Germinal center (tissue), 1 donor: Measurements from ENCODE around the gene DLL1.
"Not testable (repeated sequence)": the region's sequence is repeated elsewhere in the genome, so short reads cannot be mapped to it uniquely, and the experiment has no call there.

Experiments used
- DNase-seq: peaks from one replicate; pipeline ENCODE4 v3.0.0; 2012; ENCODE audit warnings: mixed read lengths, low spot score

Gene DLL1

GRCh38 chr6:170268216-170269129, 22.4 kb downstream of the DLL1 start:
- no peak for DNase-seq

GRCh38 chr6:170267688-170268087, 23.2 kb downstream of the DLL1 start:
- no peak for DNase-seq

GRCh38 chr6:170266061-170266825, 24.6 kb downstream of the DLL1 start:
- DNase-seq, result no peak

- no peak for DNase-seq
Measured at GRCh38 chr6:170265655-170266054, 25.2 kb downstream of the DLL1 start.

DNA sequence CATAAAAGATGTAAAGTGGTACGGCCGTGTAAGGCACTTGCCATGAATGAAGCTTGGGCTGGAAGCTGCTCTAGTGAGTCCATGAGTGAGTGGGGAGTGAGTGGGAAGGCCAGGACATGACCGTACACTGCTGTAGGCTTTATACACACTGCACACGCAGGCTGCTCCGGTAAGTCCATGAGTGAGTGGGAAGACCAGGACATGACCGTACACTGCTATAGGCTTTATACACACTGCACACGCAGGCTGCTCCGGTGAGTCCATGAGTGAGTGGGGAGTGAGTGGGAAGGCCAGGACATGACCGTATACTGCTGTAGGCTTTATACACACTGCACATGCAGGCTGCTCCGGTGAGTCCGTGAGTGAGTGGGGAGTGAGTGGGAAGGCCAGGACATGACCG, 26.2 kb downstream of the DLL1 start:
- not testable (repeated sequence) for DNase-seq

- DNase-seq, result no peak
Measured at GRCh38 chr6:170264086-170264485, 26.8 kb downstream of the DLL1 start.

DNA sequence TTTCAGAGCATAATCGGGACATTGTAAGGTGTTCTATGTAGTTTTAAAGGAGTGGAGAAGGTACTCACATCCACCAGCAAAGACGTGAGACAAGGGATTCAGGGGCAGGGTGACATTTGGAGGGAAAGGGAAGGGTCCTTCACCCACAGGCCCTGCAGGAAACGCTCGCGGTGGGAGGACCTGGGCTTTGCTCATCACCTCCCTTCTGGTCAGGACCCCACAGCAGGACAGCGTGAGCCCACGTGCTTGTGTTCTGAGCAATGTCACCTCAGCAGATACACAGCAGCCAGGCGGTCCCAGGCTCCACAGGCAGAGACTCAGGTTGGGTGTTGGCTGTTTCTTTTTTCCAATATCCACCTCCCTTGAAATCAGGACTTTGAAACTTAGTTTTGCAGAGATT, 27.5 kb downstream of the DLL1 start:
- no peak for DNase-seq

GRCh38 chr6:170262489-170263088, 28.3 kb downstream of the DLL1 start:
- no peak for DNase-seq

DNA sequence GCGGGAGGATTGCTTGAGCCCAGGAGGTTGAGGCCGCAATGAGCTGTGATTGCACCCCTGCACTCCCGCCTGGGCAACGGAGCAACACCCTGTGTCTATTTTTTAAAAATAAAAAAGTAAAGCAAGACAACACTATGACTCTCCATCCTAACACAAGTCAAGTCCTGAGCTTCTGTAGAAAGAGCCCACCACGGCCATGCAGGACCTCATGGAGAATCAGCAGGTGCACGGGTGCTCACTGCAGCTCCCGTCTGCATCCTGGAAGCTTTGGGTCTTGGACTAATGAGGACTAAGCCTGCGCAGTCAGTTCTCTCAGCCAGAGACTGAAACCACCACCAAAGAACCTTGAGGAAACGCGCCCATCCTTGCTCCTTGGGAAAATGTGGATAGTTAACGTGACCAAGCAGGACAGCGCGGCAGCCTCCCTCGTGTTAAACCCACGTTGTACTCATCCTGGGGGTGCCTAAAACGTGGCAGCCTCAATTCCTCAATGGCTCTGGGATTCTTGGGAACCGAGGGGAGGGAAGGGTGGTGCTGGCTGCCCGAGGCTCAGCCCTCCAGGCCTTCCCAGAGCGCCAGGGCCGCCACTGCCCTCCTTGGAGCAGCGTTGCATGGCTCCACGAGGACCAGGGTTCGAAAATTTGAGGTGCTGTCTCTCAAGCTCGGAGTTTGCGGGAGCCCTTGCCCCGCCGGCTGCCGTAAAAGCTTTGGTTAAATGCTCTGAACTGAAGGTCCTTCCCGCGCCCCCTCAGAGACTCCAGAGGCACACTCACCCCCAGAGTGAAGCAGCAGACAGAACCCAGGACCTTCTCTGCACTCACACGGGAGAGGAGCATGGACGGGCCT, 29.0 kb downstream of the DLL1 start:
- DNase-seq, result no peak

GRCh38 chr6:170260686-170261085, 30.2 kb downstream of the DLL1 start:
- no peak for DNase-seq

DNA sequence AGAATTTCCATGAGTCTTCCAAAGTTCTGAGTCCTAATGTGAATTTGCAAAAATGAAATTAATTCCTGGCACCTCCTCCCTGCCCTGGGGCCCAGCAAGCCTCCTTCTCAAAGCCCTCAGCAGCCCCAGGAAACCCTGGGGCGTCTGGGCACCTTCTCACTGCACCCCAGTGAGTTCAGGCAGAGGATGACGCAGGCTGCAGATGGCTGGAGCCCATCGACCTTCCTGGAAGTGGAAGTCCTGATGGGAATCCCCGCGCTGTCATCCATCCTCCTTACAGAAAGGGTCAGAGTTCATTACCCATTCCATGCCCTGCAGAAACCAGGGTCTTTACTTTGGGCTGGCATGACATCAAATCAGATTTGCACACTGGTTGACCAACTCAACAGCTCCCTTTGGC, 31.6 kb downstream of the DLL1 start:
- DNase-seq, result no peak

- no peak for DNase-seq
Measured at GRCh38 chr6:170258407-170258806, 32.5 kb downstream of the DLL1 start.

- no peak for DNase-seq
Measured at GRCh38 chr6:170257376-170257775, 33.5 kb downstream of the DLL1 start.

DNA sequence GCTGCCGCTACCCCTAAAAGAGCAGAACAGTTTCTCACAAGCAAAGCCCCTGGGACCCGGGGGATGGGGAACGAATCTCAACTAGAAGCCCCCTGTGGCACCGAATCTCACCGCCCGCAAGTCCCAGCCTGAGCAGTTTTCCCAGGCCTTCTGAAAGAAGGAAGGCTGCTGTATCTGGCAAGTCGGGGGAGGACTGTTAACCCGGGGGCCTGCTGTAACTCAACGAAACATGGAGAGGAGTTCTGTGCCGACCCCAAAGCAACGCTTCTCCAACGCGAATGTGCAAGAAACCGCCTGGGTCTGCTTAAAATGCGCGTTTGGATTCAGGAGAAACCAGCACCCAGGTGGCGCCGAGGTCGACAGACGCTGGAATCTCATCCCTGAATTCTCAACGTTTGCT, 34.2 kb downstream of the DLL1 start:
- no peak for DNase-seq

- no peak for DNase-seq
Measured at GRCh38 chr6:170255426-170256125, 35.3 kb downstream of the DLL1 start.

GRCh38 chr6:170254315-170255213, 36.3 kb downstream of the DLL1 start:
- DNase-seq, result no peak

DNA sequence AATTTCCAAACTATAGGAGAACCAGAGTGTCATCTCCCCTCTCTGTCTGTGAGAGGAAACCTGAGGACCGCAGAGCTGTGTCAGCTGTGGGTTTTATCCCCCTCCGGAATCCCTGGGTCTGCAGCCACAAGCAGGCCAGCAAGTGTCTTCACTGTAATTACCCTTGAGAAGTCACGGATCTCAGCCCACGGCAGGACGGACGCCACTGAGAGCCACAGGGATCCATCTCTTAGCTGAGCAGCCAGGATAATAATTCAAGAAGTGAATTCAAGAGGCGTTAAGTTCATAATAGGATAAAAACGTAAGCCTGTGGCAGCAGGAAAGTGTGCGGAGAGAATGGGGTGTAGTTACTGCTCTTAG, 37.0 kb downstream of the DLL1 start:
- DNase-seq, result no peak

GRCh38 chr6:170253226-170253909, 37.5 kb downstream of the DLL1 start:
- DNase-seq, result no peak

DNA sequence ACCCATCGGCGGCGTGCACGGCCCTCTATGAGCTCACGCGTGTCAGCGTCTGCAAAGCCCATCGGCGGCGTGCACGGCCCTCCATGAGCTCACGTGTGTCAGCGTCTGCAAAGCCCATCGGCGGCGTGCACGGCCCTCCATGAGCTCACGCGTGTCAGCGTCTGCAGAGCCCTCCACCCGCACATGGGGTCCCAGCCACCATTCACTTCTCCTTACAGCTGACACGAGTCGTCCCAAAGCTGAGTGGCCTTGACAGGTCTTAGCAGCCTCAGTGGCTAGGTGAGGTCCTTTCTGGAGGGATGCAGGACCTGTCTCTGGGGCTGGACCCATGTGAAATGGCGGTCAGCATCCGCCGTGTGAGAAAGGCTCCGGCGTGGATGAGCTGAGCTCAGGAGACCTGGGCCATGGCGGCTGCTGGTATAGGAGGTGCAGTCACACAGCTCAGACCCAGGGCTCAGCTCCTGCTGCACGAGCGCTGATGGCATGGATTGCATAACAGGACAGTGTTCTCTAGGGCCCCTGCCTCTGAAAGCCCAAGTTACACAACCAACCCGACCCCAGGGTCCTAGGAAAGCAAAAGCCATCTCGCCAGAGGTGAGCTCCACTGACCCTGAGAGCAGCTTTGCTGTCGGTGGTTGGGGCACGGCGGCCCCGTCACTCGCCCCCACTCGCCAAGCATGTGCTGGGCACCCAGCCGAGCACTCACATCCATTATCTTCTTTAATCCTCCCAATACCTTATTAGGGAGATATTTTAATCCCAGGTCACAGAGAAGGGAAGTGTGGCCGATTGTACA, 38.9 kb downstream of the DLL1 start:
- DNase-seq, result no peak
